Ishikawa (cell line): ENCODE measurements around the gene ARHGAP26.

Experiments
- EGR1 ChIP-seq: IDR thresholded peaks from 2 replicates; pipeline ENCODE4 v1.6.1; 2012
- TCF12 ChIP-seq: IDR thresholded peaks from 2 replicates; pipeline ENCODE4 v1.6.1; 2012; ENCODE audit warnings: low read depth

- no peak for TF ChIP-seq TCF12
- TF ChIP-seq EGR1: no peak
These were observed 111.1 kb downstream of the ARHGAP26 start for GRCh38 chr5:142881076-142881783.
